ENCODE data around the gene GIMAP2. TPM values are rescaled to one million over a fixed set of nuclear protein-coding genes. Genes with fewer than 3 reads are reported as not detected.

The GIMAP2 gene
- total RNA-seq (ENCODE audit: unreplicated experiment), result not detected
- long read RNA-seq, result 0 reads

- Mint-ChIP-seq H3K4me3 (ENCODE audit: unreplicated experiment) (no peak within 1 kb of the TSS), H3K27ac (ENCODE audit: unreplicated experiment) (no peak within 1 kb of the TSS), H3K27me3 (ENCODE audit: unreplicated experiment) (no peaks in the 10 kb centered on the region), H3K4me1 (ENCODE audit: low read depth, unreplicated experiment) (no peaks in the 10 kb centered on the region), H3K36me3 (ENCODE audit: unreplicated experiment) (no peaks in the 10 kb centered on the region), H3K9me3 (ENCODE audit: unreplicated experiment) (no peaks in the 10 kb centered on the region)
- TF ChIP-seq, protein P1, sequence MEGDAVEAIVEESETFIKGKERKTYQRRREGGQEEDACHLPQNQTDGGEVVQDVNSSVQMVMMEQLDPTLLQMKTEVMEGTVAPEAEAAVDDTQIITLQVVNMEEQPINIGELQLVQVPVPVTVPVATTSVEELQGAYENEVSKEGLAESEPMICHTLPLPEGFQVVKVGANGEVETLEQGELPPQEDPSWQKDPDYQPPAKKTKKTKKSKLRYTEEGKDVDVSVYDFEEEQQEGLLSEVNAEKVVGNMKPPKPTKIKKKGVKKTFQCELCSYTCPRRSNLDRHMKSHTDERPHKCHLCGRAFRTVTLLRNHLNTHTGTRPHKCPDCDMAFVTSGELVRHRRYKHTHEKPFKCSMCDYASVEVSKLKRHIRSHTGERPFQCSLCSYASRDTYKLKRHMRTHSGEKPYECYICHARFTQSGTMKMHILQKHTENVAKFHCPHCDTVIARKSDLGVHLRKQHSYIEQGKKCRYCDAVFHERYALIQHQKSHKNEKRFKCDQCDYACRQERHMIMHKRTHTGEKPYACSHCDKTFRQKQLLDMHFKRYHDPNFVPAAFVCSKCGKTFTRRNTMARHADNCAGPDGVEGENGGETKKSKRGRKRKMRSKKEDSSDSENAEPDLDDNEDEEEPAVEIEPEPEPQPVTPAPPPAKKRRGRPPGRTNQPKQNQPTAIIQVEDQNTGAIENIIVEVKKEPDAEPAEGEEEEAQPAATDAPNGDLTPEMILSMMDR (IDR thresholded peaks at IDR 0.05; ENCODE audit: partially characterized antibody, unreplicated experiment), result no peak
- DNase-seq, result no peak
Observed at GRCh38 chr7:150685219-150686029, at the start of gene GIMAP2. Gene GIMAP2 (plus strand): TSS chr7:150685706. CDS start chr7:150687060, 1,354 bp downstream.

- Mint-ChIP-seq H3K4me3 (ENCODE audit: unreplicated experiment) (no peak overlapping the region), H3K27ac (ENCODE audit: unreplicated experiment) (no peak overlapping the region), H3K36me3 (ENCODE audit: unreplicated experiment) (no peaks in the 10 kb centered on the region), H3K9me3 (ENCODE audit: unreplicated experiment) (peaks cover 4% of the 10 kb centered on the region), H3K4me1 (ENCODE audit: low read depth, unreplicated experiment) (peaks cover 2% of the 10 kb centered on the region), H3K27me3 (ENCODE audit: unreplicated experiment) (peaks cover 2% of the 10 kb centered on the region)
- no peak for DNase-seq
- TF ChIP-seq, protein P1 (IDR thresholded peaks at IDR 0.05; ENCODE audit: partially characterized antibody, unreplicated experiment), result no peak
Observed at GRCh38 chr7:150641854-150642253, 43.7 kb upstream of the GIMAP2 start.

DNA sequence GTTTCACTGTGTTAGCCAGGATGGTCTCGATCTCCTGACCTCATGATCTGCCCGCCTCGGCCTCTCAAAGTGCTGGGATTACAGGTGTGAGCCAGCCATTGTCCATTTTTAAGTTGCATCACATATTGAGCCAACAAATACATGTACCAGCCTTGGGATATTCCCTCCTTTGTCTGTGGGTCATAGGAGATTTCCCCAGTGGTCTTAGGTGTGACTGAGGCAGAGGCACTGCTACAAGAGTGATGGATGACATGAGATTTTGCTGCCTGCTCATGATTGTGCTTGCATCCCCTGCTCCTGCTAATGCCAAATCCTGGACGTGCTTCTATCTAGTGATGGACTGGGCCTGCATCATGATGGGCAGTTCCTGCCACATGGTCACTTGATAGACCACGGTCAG, 42.6 kb upstream of the GIMAP2 start:
- peaks cover 2% of the 10 kb centered on the region for H3K27me3 Mint-ChIP-seq (ENCODE audit: unreplicated experiment)
- TF ChIP-seq, protein P1 (IDR thresholded peaks at IDR 0.05; ENCODE audit: partially characterized antibody, unreplicated experiment), result no peak
- H3K36me3 Mint-ChIP-seq (ENCODE audit: unreplicated experiment), result no peaks in the 10 kb centered on the region
- no peak overlapping the region for H3K4me3 Mint-ChIP-seq (ENCODE audit: unreplicated experiment)
- H3K27ac Mint-ChIP-seq (ENCODE audit: unreplicated experiment), result no peak overlapping the region
- H3K9me3 Mint-ChIP-seq (ENCODE audit: unreplicated experiment), result peaks cover 2% of the 10 kb centered on the region
- H3K4me1 Mint-ChIP-seq (ENCODE audit: low read depth, unreplicated experiment), result peaks cover 2% of the 10 kb centered on the region
- DNase-seq, result no peak

DNA sequence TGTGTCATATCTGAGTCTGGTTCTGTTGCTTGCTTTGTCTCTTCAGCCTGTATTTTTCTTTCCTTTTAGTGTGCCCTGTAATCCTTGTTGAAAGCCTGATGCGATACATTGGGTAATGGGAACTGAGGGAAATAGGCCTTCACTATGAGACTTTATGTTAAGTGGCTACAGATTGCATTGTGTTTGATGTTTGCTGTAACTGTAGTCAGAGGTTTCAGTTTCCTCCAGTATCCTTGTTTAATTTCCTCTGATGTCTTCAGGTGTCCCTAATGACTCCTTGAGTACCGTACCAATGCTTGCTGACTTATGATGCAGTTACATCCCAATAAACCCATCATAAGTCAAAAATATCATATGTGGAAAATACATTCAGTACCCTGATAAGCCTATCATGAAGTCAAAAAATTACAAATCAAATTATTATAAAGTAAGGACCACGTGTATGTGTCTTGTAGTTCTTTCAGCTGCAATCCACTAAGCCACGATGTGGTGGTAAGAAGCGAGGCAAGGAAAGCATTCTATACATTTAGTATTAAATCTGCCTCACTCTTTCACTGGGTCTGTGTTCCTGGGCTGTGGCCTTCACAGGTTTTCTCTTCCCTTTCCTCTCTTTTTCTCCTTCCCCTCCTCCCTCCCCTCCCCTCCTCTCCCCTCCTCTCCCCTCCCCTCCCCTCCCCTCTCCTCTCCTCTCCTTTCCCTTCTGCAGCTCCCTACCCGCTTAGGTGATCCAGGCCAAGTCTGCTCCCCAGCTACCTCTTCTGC, 40.1 kb upstream of the GIMAP2 start:
- TF ChIP-seq, protein P1 (IDR thresholded peaks at IDR 0.05; ENCODE audit: partially characterized antibody, unreplicated experiment), result no peak
- H3K9me3 Mint-ChIP-seq (ENCODE audit: unreplicated experiment), result peaks cover 2% of the 10 kb centered on the region
- no peak overlapping the region for H3K4me3 Mint-ChIP-seq (ENCODE audit: unreplicated experiment)
- DNase-seq, result no peak
- no peak overlapping the region for H3K27ac Mint-ChIP-seq (ENCODE audit: unreplicated experiment)
- H3K27me3 Mint-ChIP-seq (ENCODE audit: unreplicated experiment), result peaks cover 2% of the 10 kb centered on the region
- H3K36me3 Mint-ChIP-seq (ENCODE audit: unreplicated experiment), result no peaks in the 10 kb centered on the region
- peaks cover 2% of the 10 kb centered on the region for H3K4me1 Mint-ChIP-seq (ENCODE audit: low read depth, unreplicated experiment)

Data from glutamatergic neuron (in vitro differentiated cells).